GM18868 (cell line): ENCODE results near the gene MPEG1.

Experiments used
- ATAC-seq: cut with Tn5 transposase; IDR thresholded peaks from one replicate; pipeline ENCODE4 v1.9.1; 2021; ENCODE audit warnings: mild to moderate bottlenecking, moderate library complexity; ENCODE audit not compliant: unreplicated experiment

The MPEG1 gene

DNA sequence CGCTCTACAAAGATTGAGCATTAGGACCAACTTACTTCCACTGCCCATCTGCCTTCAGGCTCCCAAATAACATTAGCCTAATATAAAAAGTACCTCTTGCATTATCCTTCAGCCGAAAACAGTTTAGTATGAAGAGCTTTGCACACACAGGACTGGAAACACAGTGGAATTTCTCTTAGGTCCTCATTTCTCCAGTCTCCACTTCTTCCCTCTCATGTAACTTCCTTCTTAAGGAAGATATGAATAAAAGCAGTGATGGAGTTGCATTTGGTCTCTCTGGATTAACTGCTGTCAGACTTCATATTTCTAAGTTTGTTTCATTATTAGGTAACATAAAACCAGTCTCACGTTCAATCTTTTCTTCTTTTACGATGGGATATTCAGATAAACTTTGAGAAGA is 5.6 kb upstream of the MPEG1 start:
- no peak for ATAC-seq

DNA sequence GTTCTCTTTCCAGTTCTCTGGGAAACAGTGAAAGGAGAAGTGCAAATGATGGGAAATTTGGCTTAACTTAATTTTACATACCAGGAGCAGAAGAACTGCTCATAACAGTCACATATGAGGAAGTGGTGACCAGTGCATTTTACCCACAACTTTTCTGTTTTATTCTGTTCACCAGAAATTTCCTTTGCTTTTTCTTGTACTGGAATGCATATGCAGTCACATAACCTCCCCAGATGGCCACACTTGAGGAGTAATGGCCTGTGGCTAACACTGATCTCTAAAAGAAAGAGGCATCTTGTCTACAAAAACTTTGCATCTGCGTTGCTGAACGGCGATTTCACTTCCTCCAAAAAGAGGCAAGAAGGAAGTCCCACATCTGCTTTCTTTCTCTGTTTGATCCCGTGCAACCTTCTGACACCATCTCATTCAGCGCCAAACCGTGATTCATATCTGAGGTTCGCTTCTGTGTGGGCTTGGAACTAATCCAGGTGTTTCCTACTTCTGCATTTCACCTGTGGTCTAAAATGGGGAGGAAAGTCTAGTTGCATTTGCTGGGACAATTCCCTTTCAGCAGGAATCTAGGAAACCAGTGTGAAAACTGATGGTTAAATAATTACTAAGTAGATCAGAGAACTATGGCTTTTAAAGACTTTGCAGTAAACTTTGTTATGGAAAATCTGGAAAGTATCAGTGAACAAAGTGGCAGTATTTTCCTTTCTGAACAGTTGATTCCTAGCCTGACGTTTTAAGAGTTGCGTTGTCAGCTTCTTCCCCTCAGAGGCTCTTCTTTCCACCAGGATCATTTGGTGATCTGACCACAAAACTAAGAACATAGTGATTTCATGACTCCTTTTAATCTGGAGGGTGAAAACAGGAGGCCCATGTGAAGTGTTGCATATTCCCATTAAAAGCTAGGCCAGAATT is 4.2 kb upstream of the MPEG1 start:
- peak; percentile 73 for ATAC-seq

DNA sequence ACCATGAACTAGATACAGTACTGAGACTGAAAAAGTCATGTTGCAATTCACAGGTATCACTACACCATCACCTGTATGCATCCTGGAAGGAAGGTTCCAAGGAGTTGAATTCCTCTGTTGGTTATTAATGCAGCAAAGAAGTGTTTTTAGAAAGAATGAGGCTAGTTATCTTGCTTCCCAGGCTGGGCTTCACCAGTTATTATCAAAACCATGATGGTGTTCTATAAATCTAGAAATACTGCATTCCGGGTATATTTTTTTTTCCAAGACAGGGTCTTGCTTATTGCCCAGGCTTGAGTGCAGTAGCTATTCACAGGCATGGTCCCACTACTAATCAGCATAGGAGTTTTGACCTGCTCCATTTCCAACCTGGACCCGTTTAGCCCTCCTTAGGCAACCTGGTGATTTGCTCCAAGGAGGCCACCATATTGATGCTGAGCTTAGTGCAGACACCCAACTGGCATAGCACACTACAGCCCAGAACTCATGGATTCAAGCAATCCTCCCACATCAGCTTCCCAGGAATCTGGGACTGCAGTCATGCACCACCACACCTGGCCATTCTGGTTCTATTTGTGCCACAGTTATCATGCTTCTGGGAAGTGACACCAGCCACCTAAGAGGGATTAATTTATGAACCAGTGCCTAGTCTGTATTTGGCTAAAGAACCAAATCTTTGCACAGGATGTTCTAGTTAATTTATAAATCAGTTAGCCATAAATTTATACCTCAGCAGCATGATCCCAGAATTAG is 1.6 kb upstream of the MPEG1 start:
- no peak for ATAC-seq

DNA sequence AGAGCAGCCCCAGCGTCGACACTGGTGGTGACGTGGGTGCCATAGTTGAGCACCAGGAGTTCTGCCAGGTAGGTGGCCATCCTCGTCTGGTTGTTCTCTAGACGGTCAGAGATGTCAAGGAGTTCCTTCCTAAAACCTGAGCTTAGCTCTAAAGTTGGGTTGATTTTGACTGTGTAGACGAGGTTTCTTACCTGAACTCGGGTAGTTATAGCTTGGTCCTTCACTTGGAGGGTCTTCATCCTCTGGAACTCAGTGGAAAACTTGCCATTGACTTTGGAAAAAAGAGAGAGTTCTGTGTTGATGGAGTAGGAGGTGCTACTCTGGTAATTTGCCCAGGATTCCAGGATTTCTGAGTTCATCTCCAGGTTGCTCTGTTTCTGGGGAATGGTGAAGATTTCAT is 505 bp downstream of the MPEG1 start:
- no peak for ATAC-seq

DNA sequence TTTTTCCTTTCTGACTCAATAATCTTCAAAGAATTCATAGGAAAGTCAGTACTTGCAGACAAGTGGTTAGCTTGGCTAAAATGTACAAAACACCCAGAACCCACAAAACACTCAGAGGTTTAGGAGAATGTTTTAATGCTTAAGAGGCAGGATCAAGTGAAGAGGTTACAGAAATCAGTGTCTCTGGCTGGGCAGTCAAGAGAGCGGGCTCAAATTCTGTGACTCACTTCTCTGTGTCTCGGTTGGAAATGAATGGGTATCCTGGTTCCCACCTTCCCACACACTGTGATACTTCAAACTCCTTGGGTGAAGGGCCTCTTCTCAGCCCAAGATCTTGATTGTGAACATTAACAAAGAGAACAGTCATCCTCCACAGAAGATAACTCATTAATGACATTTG is 3.8 kb downstream of the MPEG1 start:
- ATAC-seq = no peak

DNA sequence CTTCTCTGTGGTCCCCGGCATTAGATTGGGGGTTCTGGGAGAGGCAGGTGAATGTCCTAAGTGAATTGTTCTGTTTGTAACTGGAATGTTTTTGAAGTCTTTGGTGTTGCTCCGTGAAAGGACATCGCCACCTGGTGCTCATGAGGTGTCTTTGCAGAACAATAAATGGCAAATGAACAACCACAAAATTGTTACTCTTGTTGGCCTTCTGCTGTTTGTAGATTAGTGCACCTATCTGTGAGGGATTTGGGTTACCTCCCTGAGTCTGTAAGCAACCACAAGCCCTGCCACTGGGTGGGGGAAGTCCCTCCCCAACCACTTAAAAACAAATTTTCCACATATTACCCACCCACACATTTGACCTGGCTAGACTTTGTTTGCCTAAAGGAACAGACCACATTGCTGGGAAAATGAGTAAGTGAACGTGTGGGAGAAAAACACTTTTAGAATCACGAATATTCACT is 4.7 kb downstream of the MPEG1 start:
- peak; percentile 76 for ATAC-seq

DNA sequence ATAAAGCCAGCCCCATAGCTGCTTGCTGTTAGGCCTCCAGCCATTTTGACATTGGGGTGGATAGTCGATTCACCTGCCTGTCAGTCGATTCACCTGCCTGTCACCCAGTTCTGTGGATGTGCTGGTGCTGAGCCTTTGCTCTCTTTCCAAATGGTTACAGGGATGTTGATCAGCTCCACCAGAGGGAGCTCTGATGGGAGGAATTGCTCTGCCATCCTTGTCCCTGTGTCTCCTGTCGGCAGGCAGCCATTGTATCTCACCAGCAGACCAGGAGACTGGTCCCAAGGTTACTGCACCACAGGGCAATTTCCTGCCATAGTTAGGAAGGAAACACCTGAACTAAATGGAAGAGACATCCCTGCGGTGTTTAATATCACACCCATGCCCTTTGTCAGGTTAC is 6.1 kb downstream of the MPEG1 start:
- no peak for ATAC-seq

DNA sequence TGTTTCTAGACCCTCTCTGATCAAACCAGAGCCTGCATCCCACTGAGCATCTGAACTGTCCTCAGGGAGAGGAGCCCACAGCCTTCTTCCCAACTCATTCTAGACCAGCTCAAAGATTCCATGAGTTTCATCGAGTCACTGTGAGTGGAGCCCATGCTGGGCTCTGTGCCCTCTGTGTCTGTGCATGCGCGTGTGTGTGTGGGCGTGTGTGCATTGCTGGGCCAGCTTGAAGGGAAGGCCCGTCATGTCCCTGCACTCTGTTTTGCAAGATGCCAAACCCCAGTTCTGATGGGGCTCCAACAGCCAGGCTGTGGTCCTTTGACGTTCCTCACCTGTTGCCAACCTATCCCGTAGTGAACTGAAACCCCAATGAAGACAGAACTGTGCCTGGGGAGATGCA is 7.1 kb downstream of the MPEG1 start:
- no peak for ATAC-seq

DNA sequence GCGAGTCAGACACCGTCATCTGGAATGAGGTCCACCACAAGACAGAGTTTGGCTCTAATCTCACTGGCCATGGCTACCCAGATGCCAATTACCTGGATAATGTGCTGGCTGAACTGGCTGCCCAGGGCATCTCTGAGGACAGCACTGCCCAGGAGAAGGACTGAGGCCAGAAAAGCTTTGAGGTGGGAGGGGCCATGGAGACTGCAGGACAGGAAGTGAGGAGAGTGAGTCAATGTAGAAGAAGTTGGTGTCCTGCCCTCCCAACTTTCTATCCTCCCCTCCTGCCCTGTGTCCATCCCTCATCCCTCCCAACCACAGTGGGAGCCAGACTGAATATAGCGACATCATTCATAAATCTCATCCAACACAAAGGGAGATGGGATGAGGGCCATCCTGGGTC is 8.0 kb downstream of the MPEG1 start:
- no peak for ATAC-seq

DNA sequence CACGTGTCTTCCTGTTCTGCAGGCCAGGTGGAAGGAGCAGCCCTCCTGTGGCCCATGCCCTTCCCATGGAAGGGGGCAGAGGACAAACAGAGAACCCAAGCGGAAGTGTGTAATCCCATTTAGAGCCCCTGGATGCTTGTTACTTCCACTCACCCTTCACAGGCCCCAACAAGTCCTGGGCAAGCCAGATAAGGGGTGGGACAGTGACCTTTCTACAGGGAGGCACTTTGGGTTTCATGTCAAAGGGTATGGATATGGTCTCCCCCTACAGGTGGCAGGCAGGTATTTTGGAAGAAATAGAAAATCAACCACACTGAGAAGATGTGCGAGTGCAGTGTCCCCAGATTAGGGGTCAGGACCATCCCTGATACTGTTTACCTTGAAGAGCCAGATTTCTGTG is 11.4 kb downstream of the MPEG1 start:
- no peak for ATAC-seq

DNA sequence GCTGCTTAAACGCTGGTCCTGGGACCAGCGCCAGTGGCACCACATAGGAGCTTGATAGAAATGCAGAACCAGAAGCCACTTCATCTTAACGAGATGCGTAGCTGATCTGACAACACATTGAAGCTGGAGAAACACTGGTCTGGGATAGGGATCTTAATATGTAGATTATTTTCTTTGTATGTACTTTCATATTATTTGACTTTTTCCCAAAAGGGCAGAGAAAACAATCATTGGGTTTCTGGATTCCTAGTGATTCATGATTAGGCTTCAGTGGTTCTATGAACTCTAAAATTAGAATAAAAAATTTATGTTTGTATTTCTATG is 12.3 kb downstream of the MPEG1 start:
- ATAC-seq = no peak

DNA sequence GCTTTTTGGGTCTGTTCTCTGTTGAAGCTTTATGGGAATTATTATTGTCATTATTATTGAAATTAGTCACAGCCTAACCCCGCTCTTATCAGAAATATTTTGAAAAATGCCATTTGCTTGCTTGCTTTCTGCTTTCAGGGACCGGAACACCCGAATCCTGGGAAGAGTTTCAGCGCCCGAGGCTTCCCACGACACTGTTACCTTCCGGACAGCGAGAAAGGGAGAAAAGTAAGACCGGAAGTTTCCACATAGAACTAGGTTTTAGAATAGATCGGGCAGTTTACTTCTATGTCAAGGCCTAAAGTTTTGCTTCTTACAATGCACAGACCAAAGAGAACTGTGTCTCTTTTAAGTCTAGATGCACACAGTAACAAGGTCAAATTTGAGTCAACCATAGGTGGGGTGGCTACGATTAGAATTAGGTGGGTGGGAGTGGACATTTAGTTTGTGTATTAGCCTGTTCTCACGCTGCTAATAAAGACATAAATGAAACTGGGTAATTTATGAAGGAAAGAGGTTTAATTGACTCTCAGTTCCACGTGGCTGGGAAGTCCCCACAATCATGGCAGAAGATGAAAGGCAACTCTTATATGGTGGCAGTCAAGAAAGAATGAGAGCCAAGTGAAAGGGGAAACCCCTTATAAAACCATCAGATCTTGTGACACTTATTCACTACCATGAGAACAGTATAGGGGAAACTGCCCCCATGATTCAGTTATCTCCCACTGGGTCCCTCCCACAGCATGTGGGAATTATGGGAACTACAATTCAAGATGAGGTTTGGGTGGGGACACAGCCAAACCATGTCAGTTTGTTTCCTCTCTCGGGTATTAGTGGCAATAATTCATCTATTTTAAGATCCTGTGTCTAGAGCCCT is 12.9 kb downstream of the MPEG1 start:
- peak; percentile 65 for ATAC-seq

DNA sequence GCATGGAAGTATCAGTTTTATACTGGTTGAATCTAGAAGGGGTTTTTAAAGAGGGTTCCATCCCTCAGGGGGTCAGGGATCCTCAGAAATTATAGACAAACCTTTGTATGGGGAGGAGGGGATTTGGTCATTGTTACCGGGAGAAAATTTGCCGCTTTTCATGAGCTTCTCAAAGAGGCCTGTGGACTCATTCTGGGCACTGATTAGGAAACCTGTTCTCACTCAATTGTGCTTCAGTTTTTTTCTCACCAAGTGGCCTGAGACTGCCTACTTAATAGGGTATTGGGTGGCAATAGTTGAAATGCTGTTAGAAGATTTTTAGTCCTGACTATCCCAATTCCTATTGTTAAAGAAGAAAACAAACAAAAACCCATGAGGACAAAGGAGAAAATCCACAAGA is 14.0 kb downstream of the MPEG1 start:
- ATAC-seq = no peak

DNA sequence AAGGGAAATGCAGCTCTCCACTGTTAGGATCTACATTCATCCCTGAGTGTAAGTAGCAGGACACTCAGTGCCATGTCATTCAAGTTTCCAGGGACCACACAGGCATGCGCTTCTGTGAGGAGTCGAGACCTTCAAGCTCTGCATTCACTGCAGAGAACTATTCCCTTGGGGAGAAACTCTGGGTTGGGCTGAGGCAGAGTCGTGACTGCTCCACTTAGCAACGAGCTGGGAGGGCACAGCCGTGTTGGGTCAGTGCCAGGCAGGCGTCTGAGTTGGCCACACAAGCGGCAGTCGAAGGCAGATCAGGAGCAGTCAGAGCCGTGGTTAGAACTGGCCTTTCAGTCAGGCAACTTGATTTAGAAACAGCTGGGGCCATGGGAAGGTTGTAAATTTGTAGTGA is 14.7 kb downstream of the MPEG1 start:
- ATAC-seq = no peak

DNA sequence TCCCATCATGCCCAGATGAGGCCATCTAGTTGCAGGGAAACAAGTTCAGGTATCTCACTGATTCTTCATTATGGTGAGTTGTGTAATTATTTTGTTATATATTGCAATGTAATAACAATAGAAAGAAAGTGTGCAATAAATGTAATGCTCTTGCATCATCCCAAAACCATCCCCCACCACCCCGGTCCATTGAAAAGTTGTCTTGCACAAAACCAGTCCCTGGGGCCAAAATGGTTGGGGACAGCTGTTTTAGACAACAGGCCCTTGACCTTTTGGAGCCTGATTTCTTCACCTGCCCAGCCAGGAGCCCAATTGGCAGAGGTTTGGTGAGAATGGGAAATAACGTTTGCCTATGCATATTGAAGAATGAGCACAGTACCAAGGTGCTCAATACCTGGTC is 15.9 kb downstream of the MPEG1 start:
- no peak for ATAC-seq

DNA sequence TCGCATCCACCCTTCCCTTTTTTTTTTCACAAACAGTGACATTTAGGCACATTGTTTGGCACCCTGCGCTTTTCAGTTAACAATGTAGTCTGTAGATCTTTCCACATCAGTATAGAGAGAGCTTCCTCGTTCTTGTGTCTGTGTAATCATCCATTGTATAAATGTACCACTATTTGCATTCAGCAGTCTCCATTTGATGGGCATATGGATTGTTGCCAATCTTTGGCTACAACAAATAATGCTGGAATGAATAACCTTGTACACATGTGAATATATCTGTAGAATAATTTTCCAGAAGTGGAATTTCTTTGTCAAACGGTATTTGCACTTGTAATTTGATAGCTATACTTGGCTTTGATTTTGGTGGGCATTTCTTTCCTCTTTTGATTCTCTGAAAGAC is 17.1 kb downstream of the MPEG1 start:
- ATAC-seq = no peak

DNA sequence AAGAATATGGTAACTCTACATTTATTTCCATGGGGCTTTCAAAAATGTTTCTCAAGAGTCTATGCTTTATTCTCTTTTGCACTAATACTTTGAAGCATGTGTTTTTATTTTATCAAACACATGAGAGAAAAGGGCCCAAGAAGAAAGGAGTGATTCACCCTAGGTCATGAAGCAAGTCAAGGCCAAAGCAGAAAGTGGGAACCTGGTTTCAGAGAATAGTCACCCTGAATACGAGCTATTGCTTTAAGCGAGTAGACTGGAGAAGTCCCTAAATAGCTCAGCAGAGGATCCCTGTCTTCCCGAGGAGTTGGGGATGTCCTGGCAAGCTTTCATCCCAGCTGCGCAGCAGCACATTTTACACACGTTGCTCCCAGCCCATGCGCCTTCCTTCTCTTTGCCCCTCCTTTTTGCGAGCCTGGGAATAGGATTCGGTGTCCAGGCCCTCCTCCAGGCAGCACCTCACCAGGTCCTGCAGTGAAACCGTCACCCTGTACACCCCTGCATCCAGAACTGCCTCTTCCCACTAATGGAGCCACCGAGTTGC is 19.1 kb downstream of the MPEG1 start:
- ATAC-seq = no peak

DNA sequence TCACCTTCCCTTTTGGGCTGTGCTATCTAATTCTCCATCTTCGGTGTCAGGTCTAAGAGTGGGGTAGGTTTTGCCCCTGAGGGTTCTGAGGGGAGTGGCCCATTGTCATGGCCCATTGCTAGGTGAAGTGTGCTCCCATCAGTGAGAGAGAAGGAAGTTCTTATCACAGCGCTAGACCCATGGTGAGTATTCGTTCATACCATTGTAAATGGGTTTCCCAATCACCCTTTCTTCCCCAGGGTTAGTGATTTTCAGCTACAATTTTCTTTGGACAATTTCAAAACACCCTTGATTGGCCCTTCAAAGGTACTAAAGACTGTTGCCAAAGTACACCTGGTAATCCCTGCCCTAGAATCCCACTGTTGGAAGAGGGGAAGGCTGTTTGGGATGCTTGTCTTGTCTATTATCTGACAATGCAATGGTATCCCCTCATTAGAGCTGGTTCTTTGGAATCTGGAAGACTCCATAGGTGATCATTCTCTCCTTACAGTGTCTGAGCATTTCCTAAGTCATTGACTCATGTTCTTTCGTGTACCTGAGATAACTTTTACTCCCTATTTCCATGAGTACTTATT is 20.2 kb downstream of the MPEG1 start:
- no peak for ATAC-seq

DNA sequence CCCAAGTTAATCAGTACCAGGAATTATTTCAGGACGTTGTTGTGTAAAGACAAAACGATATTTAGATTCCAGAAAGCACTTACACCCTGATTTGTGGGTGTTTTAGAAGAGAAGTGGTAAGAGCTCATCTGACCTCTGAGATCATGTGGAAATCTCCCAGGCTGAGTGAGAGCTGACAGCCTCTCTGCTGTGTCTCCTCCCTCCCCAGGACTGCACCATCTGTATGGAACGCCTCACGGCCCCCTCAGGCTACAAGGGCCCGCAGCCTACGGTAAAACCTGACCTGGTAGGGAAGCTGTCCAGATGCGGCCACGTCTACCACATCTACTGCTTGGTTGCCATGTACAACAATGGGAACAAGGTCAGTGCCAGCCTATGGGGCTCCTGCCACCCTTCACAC is 20.8 kb downstream of the MPEG1 start:
- no peak for ATAC-seq

DNA sequence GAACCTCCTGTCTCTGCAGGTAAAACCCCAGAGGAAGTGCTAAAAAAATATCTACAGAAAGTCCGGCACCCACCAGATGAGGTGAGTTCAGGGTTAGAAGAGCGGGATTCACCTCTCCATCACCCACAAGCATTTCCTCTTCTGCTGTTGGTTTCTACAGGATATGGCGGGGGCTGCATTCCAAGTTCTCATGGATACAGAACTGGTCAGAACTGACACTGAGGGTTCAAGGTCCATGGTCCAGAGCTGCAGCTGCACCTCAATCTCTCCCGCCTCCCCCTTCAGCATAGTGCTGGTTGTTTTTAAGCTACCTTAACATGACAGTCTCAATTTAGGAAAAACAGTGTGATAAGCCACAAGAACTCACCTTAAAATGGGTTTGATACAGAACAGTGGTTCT is 21.6 kb downstream of the MPEG1 start:
- ATAC-seq = no peak

DNA sequence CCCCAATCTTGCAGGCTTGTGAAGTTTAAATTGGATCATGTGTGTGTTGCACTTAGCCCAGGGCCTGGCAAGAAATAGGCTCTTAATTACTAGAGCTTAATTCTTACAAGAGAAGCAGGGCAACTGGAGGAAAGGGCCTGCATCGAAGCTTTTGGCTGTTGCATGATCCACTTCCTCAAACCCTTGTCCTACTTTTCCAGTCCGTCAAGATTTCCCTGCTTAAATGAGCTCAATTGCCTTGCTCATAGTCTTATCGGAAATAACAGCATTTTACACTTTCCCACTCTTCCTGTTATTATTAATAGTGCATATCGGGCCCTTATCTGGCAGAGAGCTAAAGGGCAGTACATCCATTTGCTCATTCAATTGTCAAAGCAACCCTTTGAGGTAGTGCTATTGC is 22.7 kb downstream of the MPEG1 start:
- ATAC-seq = no peak
